HEK293T (cell line): ENCODE results near the gene TRIM41.

Experiments used
- CTCF ChIA-PET: fragments of 350-600 bp; formaldehyde crosslinking; extraction: SDS; loops from one replicate; lab custom pipeline; 2021; ENCODE audit warnings: antibody characterized with exemption, inconsistent platforms; lab: Yijun Ruan, JAX
- POLR2A ChIA-PET: fragments of 350-600 bp; formaldehyde crosslinking; extraction: SDS; loops from one replicate; lab custom pipeline; 2020; ENCODE audit warnings: antibody characterized with exemption, inconsistent platforms; lab: Yijun Ruan, JAX
- DNase-seq: peaks from one replicate; pipeline ENCODE4 v3.0.0; 2012; ENCODE audit warnings: mixed read lengths; ENCODE audit errors: extremely low spot score
- ARNT ChIP-seq: fragments of 450-650 bp; IDR thresholded peaks from 2 replicates; pipeline ENCODE4 v1.6.1; 2017; ENCODE audit warnings: mild to moderate bottlenecking
- BHLHE40 ChIP-seq: fragments of 450-650 bp; IDR thresholded peaks from 2 replicates; pipeline ENCODE4 v1.6.1; 2016; ENCODE audit warnings: mild to moderate bottlenecking, moderate library complexity, borderline replicate concordance
- CTBP1 ChIP-seq: fragments of 450-650 bp; IDR thresholded peaks from 2 replicates; pipeline ENCODE4 v1.6.1; 2016; ENCODE audit warnings: borderline replicate concordance
- ELF4 ChIP-seq: fragments of 450-650 bp; IDR thresholded peaks from 2 replicates; pipeline ENCODE4 v1.6.1; 2017; ENCODE audit warnings: antibody characterized with exemption
- FOXA1 ChIP-seq: fragments of 450-650 bp; IDR thresholded peaks from 2 replicates; pipeline ENCODE4 v1.6.1; 2016; ENCODE audit warnings: mild to moderate bottlenecking
- FOXK2 ChIP-seq: fragments of 450-650 bp; IDR thresholded peaks from 2 replicates; pipeline ENCODE4 v1.6.1; 2016; ENCODE audit warnings: mild to moderate bottlenecking
- FOXM1 ChIP-seq: fragments of 450-650 bp; IDR thresholded peaks from 2 replicates; pipeline ENCODE4 v1.6.1; 2017; ENCODE audit warnings: mild to moderate bottlenecking, borderline replicate concordance
- HDGF ChIP-seq: fragments of 450-650 bp; IDR thresholded peaks from 2 replicates; pipeline ENCODE4 v1.6.1; 2017; ENCODE audit warnings: antibody characterized with exemption, borderline replicate concordance
- L3MBTL2 ChIP-seq: fragments of 450-650 bp; conservative IDR thresholded peaks from 2 replicates; pipeline ENCODE4 v1.6.1; 2016; ENCODE audit warnings: mild to moderate bottlenecking
- LEF1 ChIP-seq: fragments of 450-650 bp; IDR thresholded peaks from 2 replicates; pipeline ENCODE4 v1.6.1; 2017; ENCODE audit warnings: mild to moderate bottlenecking, borderline replicate concordance
- NFRKB ChIP-seq: fragments of 450-650 bp; IDR thresholded peaks from 2 replicates; pipeline ENCODE4 v1.6.1; 2016; ENCODE audit warnings: mild to moderate bottlenecking, moderate library complexity
- SP1 ChIP-seq: fragments of 450-650 bp; IDR thresholded peaks from 2 replicates; pipeline ENCODE4 v1.6.1; 2017
- SUZ12 ChIP-seq: fragments of 450-650 bp; IDR thresholded peaks from 2 replicates; pipeline ENCODE4 v1.6.1; 2016; ENCODE audit warnings: mild to moderate bottlenecking
- TARDBP ChIP-seq: fragments of 450-650 bp; IDR thresholded peaks from 2 replicates; pipeline ENCODE4 v1.6.1; 2016
- ZNF384 ChIP-seq: fragments of 450-650 bp; IDR thresholded peaks from 2 replicates; pipeline ENCODE4 v1.6.1; 2016
- TF ChIP-seq, protein P1 (sequence below): fragments of 450-650 bp; IDR thresholded peaks from 2 replicates; pipeline ENCODE4 v1.6.1; 2016

TRIM41 gene

DNA sequence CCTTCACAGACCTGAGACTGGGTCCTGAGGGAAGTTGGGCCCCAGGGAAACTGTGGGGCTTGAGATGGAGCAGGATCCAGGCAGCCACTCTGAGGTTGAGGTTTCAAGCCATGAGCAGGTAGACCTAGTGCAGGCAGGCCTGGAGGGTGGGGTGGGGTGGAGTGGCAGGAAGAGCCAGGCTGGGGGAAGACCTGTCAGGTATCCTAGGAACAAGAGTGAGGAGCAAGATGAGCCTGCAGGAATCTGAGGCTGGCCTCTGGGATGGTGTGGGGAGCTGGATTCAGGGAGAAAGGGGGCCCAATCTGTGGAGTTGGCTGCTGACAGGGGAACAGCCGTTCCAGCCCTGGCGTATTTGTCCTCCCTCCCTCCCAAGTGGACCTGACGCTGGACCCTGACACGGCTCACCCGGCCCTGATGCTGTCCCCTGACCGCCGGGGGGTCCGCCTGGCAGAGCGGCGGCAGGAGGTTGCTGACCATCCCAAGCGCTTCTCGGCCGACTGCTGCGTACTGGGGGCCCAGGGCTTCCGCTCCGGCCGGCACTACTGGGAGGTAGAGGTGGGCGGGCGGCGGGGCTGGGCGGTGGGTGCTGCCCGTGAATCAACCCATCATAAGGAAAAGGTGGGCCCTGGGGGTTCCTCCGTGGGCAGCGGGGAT is 10.8 kb downstream of the TRIM41 start:
- CTCF ChIA-PET: interaction anchor here (1.6 kb wide), 1 partner anchor 11 kb away, joined by 4 read pairs; no protein-coding TSS in a partner anchor
- no peak for DNase-seq
- POLR2A ChIA-PET: interaction anchor here (0.6 to 3.1 kb wide), 5 partner anchors 9 to 42 kb away, joined by 3 to 26 read pairs (median 11); partner anchors contain the start of genes RACK1, TRIM41 and TRIM52
- TF ChIP-seq, protein P1, sequence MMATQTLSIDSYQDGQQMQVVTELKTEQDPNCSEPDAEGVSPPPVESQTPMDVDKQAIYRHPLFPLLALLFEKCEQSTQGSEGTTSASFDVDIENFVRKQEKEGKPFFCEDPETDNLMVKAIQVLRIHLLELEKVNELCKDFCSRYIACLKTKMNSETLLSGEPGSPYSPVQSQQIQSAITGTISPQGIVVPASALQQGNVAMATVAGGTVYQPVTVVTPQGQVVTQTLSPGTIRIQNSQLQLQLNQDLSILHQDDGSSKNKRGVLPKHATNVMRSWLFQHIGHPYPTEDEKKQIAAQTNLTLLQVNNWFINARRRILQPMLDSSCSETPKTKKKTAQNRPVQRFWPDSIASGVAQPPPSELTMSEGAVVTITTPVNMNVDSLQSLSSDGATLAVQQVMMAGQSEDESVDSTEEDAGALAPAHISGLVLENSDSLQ: no peak
- TF ChIP-seq SP1 (no peak), ELF4 (no peak), TARDBP (no peak), BHLHE40 (no peak), CTBP1 (no peak), HDGF (no peak), NFRKB (no peak), LEF1 (no peak), ARNT (no peak), FOXM1 (no peak), ZNF384 (no peak), FOXK2 (no peak), SUZ12 (no peak), L3MBTL2 (no peak)

DNA sequence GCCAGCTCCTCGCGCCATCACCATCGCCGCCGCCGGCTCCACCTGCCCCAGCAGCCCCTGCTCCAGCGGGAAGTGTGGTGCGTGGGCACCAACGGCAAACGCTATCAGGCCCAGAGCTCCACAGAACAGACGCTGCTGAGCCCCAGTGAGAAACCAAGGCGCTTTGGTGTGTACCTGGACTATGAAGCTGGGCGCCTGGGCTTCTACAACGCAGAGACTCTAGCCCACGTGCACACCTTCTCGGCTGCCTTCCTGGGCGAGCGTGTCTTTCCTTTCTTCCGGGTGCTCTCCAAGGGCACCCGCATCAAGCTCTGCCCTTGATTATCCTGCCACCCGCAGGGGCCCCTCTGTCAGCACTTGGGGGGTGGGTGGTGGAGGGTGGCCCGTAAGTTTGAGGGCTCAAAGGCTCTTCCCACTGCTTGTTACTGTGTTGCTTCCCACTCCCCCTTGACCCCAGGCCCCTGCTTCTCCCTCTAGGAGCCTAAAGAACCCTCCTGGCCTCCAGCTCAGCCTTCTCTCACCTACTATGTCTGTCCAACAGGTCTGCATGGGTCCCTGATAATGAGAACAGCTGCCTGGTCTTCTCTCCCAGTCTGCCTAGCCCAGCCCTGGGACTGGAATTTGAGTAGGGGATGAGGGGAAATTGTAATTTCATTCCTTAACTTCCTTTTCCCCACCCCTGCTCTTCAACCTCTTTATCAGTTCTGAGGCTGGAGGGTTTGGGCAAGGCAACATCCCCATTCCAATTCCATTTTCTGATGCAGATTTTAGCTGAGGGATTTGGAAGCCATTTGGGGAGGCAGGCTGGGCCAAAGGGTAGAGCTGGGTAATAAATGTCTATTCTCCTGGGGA is 11.6 kb downstream of the TRIM41 start:
- POLR2A ChIA-PET: interaction anchor here (0.6 to 3.1 kb wide), 8 partner anchors 8 to 45 kb away, joined by 3 to 26 read pairs (median 7); partner anchors contain the start of genes RACK1, TRIM41 and TRIM52
- TF ChIP-seq BHLHE40: peak; percentile 40; the same call in 1 of the 2 replicates
- TF ChIP-seq LEF1: 0 out of 2 replicates have a peak, but pooled peaks have one; percentile 16
- TF ChIP-seq, protein P1: no peak
- CTCF ChIA-PET: interaction anchor here (1.6 kb wide), 1 partner anchor 10 kb away, joined by 4 read pairs; no protein-coding TSS in a partner anchor
- DNase-seq: no peak

- CTCF ChIA-PET: interaction anchor here (1.6 kb wide), 1 partner anchor 9 kb away, joined by 4 read pairs; no protein-coding TSS in a partner anchor
- TF ChIP-seq L3MBTL2 (no peak), SP1 (no peak), FOXM1 (no peak), SUZ12 (no peak), ELF4 (peak; percentile 7; the same call in 1 of the 2 replicates)
- no peak for DNase-seq
- POLR2A ChIA-PET: interaction anchor here (1.1 to 3.1 kb wide), 7 partner anchors 9 to 46 kb away, joined by 4 to 26 read pairs (median 7); partner anchors contain the start of genes RACK1, TRIM41 and TRIM52
These were observed 12.2 kb downstream of the TRIM41 start for GRCh38 chr5:181235323-181235688.

DNA sequence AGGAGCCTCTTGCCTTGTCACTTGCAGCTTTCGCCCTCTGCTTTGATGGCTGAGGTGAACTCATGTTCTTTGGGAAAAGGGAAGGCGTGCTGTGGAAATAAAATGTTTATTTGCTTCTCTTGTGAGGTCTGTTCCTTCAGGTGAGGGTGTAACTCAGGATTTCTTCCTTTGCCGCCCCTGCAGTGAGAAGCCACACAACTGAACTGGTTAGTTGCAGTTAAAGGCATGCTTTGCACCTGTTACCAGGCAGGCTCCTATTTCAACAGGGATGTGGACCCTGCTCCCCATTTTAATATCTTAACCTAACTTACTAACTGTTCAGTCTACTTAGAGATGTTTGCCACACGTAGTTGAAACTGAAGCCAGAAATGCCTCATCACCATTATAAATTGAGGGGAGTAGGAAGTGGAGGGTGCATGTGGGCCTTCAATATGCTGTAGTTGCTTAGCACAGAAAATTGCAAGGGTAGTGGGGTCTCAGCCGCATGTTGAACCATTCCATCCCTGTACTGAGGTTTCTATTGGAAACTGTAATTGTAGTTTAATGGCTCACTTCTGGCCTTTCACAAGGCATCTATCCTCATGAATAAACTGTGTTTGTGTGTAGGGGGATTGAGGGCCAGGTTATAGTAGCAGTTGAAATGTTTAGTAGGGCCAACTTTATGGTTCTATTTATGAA is 12.7 kb downstream of the TRIM41 start:
- TF ChIP-seq SUZ12: no peak
- CTCF ChIA-PET: interaction anchor here (1.6 kb wide), 1 partner anchor 9 kb away, joined by 4 read pairs; no protein-coding TSS in a partner anchor
- no peak for DNase-seq
- POLR2A ChIA-PET: interaction anchor here (1.1 to 3.1 kb wide), 9 partner anchors 9 to 46 kb away, joined by 4 to 26 read pairs (median 7); partner anchors contain the start of genes RACK1, TRIM41 and TRIM52

DNA sequence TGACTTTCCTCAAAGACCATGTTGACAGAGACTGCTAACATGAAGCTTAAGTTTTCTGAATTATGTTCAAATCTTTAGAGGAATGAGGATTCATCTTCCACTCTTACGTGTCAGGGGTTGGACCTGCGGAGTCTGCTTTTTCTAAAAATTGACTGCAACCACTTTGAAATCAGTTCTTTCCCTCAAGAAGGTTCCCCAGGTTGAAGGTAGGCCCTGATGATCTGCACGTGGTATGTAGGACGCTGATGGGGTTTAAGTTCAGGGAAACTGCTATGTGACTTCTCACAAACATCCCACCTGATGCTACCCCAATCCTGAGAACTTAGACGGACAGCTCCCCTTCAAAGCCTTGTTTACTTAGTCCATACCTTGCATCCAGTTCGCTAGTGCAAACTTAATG is 13.4 kb downstream of the TRIM41 start:
- POLR2A ChIA-PET: interaction anchor here (1.5 to 3.1 kb wide), 3 partner anchors 8 to 25 kb away, joined by 5 to 26 read pairs (median 5); partner anchors contain the start of genes RACK1 and TRIM52
- TF ChIP-seq FOXA1: no peak
- TF ChIP-seq SP1: no peak
- TF ChIP-seq ELF4: no peak
- no peak for TF ChIP-seq BHLHE40
- no peak for TF ChIP-seq FOXM1
- TF ChIP-seq, protein P1: no peak
- TF ChIP-seq HDGF: no peak
- no peak for TF ChIP-seq ARNT
- no peak for TF ChIP-seq SUZ12
- no peak for TF ChIP-seq NFRKB
- no peak for DNase-seq
- CTCF ChIA-PET: no interaction called here
